DND-41 (cell line): ENCODE results near the gene POP7.

Experiments
- CTCF ChIP-seq: IDR thresholded peaks from 2 replicates; pipeline ENCODE4 v1.5.1; 2012; ENCODE audit warnings: borderline replicate concordance, low read length, moderate library complexity, mild to moderate bottlenecking; ENCODE audit not compliant: poor library complexity, severe bottlenecking; ENCODE audit errors: extremely low read depth
- EZH2 ChIP-seq: IDR thresholded peaks from 3 replicates; pipeline ENCODE4 v1.6.1; 2012; ENCODE audit warnings: borderline replicate concordance, low read depth, mild to moderate bottlenecking, moderate library complexity, low read length, inconsistent platforms; ENCODE audit not compliant: severe bottlenecking

GRCh38 chr7:100684534-100685042 lies 21.3 kb upstream of the POP7 start:
- TF ChIP-seq CTCF (no peak), EZH2 (no peak)
